HUDEP-2 (cell line): ENCODE results near the gene FBXW2.
"Not testable (repeated sequence)": the region's sequence is repeated elsewhere in the genome, so short reads cannot be mapped to it uniquely, and the experiment has no call there.

Source experiments
- DNase-seq, 76 experiments: peaks; one replicate each; lab custom pipeline; 2025; ENCODE audit not compliant: unreplicated experiment in 76 of 76; lab: John Stamatoyannopoulos, UW

The FBXW2 gene, protein sequence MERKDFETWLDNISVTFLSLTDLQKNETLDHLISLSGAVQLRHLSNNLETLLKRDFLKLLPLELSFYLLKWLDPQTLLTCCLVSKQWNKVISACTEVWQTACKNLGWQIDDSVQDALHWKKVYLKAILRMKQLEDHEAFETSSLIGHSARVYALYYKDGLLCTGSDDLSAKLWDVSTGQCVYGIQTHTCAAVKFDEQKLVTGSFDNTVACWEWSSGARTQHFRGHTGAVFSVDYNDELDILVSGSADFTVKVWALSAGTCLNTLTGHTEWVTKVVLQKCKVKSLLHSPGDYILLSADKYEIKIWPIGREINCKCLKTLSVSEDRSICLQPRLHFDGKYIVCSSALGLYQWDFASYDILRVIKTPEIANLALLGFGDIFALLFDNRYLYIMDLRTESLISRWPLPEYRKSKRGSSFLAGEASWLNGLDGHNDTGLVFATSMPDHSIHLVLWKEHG

DNA sequence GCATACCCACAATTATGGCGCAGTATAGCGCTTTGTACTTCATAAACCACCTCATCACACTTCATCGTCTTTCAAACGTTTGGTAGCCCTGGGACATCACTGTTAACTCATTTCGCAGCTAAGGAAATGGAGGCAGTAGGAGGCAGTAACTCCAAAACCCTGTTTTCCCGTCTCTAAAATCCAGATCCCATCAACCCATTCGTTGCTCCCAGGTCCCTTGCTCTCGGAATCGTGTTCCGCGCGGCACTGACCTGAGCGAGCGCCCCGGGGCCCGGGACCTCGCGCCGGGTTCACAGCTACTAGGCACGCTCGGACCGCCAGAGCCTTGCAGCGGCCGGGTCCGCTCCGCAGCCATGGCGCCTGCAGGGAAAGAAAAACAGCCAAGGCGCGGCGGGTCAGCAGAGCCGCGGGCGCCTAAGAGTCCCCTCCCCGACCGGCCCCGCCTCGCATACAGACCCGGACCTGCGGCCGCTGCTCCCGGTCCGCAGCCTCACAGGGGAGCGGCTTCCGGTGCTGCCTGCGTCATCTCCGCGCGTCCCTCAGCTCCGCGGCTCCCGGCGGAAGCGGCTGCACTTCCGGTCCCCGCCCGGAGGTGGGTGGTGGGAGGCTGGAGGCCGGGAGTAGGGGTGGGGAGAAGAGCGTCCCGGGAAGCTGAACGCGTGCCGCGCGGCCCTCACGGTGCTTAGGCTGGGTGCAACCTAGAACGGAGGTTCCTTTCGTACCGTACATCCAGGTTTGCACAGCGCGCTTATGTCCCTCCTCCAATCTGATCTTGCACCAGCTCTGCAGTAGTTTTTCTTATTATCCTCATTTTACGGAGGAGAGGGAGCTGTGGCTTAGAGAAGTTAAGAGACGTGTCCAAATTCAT is at the start of gene FBXW2:
FBXW2 (minus strand) TSS at position 519 of the 868 bp plus-strand sequence. CDS start 5,158 bp downstream, outside the sequence.
- peak in 75 of 76 experiments; percentile 3 to 90 (median 78) for DNase-seq

DNA sequence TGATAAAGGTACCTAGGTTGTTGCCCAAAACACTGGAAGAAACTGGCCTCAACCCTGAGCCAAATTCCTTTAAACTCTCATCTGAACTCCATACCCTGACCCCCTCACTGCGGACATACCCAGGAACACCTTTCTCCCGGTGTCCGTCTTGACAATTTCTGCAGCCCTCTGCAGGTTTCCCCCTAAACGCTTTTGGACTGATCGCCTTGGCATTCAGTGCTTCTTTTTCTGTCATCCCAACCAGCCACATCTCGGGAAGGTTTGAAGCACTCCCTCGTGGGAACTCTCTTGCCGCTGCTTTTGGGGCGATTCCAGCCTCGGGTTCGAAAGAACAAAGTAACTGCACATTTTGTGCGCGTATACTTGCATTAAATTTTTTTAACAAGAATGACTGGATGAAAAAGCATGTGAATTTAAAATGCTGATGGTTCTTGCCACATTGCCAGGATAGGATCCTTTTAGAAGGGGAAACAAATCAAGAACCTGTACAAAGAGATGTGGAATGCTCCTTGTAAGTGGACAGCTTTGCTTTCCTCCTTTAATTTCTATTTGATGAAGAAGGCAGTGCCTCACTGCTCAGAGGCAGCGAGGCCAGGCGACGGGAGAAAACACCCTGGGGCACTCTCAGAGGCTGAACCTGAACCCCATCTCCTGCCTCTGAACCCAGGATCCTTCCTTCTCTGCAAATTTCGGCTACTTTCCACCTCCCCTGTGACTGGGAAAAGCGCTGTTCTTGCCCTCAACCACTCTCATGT is 48.9 kb upstream of the FBXW2 start:
- DNase-seq = peak in 8 of 76 experiments; percentile 3 to 26 (median 8)

DNA sequence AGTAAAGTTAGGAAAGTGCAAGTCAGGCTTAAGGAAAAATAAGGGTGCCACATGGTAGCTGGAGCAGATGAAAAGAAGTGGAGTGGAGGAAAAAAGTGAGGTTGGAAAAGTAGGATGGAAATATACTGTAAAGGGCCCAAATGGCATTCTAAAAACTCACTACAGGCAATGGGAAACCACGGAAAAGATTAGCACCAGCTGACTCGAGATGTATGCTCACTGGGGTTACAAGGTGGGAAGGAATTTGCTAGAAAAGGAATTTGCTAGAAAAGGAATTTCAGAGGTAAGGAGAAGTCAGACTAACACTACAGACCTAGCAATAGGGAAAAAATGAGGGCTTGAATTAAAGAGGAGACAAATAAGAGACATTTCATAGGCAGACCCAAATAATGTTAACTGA is 45.9 kb upstream of the FBXW2 start:
- no peak for DNase-seq

DNA sequence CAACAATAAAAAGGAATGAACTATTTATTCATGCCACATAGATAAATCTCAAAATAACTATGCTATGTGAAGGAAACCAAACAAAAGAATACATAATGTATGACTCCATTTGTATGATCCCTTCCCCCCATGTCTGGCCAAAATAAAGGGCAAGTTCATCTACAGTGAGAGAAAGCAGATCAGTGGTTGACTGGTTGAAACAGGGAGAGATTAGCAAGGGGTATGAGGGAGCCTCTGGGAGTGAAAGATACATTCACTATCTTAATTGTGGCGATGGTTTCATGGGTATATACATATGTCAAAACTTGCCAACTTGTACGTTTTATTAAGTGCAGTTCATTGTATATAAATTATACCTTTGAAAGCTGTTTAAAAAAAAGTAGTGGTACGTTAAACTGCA is 44.7 kb upstream of the FBXW2 start:
- peak in 8 of 76 experiments; percentile 9 to 35 (median 20) for DNase-seq

DNA sequence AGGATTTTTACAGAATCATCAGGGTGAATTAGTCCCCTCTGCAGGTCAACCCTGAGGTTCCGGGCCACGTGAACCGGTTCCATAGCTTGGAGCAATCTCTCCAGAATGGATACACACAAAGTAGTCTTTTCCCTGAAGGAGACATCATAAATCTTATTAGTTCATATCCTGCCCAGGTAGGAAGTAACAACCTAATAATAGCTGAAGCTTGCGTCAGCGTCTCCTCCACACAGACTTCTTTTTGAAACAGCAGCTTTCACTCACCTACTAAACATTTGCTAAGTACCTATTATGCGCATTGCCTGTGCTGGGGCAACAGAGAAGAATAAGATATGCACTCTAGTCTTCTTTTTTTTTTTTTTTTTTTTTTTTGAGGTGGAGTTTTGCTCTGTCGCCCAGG is 40.1 kb upstream of the FBXW2 start:
- no peak for DNase-seq

DNA sequence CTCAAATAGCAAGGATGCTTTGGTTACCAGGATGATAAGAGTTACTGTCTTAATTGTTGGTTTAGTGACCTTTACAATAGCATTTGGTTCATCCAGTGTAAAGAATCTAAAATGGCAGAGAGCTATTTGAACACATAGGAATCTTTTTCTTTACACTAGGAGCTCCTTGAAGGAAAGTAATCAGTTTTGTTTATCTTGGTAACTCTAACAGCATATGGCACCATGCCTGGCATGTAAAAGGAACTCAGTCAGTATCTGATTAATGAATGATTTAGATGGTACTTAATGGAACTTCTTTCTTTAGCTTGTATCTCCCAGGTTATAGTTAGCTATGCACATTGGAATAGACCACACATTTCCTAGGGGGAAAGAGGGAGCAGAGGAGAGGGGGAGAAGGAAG is 39.6 kb upstream of the FBXW2 start:
- no peak for DNase-seq

DNA sequence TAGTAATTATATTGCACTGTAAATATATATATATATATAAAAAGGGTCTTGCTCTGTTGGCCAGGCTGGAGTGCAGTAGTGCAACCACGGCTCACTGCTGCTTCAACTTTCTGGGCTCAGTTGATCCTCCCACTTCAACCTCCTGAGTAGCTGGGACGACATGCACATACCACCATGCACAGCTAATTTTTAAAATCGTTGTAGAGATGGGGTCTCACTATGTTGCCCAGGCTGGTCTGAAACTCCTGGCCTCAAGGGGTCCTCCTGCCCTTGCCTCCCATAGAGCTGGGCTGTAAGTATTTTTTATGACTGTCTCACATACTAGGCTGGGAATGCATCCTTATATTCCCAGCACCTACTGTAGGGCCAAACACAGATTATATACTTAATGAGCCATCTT is 37.6 kb upstream of the FBXW2 start:
- DNase-seq = no peak

DNA sequence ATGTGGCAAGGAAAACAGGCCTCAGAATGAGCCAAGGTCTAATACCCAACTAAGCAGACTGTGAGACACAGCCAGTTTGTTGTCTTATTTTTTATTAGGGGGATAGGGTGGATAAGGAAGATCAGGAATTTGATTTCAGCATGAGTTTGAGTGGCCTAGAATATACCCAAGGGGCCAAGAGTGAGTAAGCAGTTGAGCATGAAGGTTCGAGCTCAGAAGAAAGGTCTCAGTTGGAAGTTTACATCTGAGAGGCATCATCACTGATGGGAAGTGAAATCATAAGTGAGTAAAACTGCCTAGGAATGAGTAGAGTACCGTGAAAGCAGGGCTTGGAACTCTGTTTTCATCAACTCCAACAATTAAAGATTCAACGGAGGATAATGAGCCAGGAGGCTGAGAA is 36.9 kb upstream of the FBXW2 start:
- no peak for DNase-seq

DNA sequence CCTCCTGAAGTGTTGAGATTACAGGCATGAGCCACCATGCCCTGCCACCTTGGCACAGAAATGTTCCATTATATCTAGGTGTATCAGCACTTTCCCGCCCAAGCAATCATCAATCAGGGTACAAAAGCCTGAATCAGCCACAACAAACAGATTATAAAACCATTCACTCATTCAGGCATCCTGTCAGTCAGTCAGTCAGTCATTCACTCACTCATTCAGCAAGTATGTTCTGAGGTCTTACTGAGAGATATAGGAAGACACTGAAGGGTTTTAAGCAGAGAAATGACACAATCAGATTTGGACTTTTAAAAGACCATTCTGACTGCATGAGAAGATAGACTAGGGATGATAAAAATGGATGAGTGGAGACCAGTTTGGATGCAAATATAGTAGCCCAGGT is 36.4 kb upstream of the FBXW2 start:
- DNase-seq = no peak

DNA sequence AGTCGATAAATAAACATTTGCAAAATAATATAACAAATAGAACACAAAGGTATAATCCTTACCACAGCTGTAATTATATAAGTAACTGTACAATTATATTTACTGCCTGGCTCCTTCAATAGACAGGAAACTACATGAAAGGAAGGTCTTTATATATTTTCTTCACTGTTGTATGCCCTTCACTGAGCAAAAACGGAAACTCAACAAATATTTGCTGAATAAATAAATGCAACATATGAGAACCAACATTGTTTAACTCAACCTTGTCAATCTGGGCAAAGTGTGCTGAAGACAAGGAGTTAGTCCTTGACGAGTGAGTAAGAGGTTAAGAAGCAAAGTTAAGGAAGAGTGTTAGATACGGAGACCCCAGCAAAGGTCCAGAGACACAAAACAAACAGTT is 26.9 kb upstream of the FBXW2 start:
- no peak for DNase-seq

DNA sequence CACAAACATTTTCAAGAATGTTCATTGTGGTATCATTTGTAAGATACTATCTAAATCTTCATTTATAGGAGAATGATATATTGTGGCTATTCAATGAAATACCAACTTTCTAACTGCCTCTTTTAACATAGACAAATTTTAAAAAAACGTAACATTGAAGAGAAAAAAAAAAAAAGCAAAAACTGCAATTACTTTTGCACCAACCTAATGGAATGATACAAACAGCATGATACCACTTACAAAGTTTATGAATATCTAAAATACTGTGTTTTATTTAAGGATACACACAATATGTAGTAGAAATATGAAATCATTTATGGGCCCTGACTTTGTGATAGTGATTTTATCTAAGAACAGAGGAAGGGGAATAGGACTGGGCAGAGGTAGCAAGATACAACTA is 25.4 kb upstream of the FBXW2 start:
- DNase-seq = no peak

DNA sequence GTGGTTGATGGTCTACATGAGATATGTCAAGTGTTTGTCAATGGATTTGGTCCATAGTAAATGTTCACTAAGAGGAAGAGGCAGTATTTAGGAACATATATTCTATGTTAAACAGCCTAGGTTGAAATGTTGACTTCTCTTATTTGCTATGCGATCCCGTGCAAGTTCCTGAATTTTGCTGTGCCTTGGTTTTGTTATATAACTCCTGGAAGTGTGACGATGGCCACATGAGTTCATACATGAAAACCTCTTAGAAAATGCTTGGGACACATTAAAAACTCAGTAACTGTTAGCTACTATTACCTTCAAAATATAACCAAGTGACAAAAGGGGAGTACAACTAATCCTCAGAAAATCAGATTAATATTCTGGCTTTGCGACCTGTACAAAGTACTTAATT is 21.9 kb upstream of the FBXW2 start:
- DNase-seq = no peak

DNA sequence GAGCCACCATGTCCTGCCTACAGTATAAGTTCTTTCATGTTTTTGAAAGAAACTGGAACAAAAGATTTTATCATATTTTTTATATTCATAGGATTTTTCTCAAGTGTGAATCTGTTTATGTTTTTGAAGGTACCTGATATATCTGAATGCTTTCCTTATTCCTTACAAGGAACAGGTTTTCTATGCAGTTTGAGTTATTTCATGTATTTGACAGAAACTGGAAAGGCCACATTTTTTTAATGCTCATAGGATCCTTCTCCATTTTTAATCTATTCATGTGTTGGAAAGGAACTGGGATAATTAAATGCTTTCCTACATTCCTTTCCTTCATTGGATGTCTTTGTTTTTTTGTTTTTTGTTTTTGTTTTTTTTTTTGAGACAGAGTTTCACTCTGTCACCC is 15.7 kb upstream of the FBXW2 start:
- DNase-seq = no peak

DNA sequence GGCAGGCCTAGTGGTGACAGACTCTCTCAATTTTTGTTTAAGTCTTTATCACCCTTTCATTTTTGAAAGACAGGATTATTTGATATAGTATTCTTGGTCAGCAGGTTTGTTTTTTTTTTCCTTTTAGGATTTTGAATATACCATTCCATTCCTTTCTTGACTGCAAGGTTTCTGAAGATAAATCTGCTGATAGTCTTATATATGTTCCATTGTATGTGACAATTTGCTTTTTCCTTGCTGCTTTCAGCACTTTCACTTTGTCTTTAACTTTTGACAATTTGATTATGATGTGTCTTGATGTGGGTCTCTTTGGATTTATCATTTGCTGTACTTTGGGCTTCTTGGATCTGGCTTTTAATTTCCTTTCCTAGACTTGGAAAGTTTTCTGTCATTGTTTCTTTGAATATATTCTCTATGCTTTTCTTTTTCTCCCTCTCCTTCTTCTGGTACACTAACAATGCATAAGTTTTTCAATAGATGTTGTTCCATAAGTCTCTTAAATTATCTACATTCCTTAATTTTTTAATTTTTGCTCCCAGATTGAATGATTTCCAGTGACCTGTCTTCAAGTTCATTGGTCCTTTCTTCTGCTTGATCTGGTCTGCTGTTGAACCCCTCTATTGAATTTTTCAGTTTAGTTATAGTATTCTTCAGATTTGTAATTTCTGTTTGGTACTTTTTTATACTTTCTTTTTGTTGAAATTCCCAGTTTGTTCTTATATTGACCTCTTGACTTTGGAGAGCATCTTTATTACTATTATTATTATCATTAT is 14.6 kb upstream of the FBXW2 start:
- DNase-seq = no peak

DNA sequence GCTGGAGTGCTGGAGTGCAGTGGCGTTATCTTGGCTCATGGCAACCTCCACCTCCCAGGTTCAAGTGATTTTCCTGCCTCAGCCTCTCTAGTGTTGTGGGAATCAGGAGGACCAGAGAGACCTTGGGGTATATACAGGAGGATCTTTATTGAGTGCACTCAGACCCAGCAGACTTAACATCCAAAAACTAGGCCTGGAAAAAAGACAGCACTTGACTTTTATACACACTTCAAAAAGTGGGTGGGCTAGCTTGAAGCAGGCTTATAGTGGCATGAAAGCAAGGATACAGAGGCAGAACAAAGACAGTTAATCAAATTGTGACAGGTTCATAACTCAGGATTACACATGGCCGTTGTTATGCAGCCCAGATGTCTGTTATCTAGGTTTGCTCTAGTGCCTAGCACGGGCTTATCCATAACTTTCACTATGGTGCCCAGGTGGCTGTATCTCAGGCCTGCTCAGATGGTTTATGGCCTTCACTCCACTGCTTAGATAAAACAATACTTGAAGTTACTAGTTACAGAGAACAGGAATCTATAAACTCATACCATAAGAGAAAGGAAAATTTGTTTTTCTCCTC is 11.7 kb upstream of the FBXW2 start:
- DNase-seq = not testable (repeated sequence)

DNA sequence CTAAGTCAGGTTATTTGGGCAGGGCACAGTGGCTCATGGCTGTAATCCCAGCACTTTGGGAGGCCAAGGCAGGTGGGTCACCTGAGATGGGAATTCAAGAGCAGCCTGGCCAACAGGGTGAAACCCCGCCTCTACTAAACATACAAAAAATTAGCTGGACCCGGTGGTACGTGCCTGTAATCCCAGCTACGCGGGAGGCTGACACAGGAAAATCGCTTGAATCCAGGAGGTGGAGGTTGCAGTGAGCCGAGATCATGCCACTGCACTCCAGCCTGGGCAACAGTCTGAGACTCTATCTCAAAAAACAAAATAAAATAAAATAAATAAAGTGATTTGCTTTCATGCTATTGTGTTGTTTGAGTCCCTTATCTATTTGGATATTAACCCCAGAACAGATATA is 8.2 kb upstream of the FBXW2 start:
- no peak for DNase-seq

DNA sequence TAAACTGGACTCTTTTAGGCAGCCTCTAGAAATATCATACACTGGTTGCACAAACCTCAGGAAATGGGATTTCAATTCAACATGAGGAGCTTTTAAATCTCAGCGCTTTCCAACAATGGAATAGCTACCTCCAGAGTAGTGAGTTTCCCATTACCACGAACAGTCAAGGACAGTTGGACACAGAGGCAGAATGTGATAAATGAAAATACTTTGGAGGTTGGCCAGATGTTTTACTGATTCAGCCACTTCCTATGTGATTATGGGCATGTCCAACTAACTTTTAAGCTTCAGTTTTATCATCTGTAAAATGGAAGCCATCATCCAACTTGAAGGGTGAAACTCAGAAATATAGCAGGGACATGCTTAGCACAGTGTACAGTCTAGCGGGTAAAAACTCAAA is 2.1 kb downstream of the FBXW2 start:
- DNase-seq = peak in 1 of 76 experiments; percentile 8

DNA sequence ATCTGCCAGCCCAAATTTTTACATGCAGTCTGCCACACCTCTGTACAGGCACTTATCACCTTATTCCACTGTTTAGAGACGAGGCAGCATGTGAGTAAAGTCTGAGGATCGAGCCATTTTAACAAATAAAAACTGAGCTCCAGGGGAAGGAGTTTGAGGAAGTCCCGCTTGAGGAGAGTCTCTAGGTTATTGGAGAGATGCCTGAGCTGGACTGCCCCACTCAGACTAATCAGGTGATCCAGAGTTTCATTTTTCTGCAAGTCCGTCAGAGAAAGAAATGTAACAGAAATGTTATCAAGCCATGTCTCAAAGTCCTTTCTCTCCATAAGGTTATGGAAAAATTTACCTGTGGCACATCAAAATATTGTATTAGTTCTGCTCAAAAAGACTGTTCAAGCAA is 5.3 kb downstream of the FBXW2 start:
- peak in 2 of 76 experiments; percentile 5 to 17 for DNase-seq

DNA sequence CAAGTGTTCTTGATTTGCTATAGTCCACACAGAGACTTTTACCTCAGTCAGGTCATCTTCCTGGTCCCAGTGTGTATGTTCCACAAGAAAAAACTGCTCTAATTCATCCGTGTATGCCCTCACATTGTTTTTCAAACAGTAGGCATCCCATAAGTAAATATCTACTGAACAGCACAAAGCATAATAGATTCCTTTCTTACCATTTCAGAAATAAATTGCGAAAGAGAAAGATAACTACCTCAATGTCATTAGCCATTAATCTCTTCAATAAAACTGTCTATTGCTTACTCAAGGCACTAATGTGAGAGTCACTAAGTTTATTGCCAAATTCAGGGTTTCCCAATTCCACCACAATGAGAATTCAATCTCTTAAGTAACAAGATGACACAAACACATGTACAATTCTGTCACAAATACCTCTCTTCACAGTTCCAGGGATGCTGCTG is 9.6 kb downstream of the FBXW2 start:
- no peak for DNase-seq

DNA sequence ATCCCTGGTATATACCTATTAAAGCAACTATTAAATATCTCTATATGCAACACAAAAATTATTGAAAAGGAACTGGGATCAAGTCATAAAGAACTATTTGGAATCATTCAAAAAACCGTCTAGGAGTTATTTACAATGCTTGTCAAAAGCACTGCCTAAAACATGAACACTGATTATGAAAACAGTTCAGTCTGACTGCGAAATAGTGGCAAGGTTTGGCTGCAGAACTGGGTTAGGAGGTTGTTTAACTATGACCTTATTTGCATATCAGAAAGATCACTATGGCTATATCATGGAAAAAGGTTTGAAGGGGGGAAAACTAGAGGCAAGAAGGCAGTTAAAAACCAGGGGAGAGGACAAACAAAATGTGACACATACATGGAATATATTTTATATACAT is 12.0 kb downstream of the FBXW2 start:
- DNase-seq = no peak
